HCT116 (cell line): ENCODE data around the gene IZUMO1R. TPM values are rescaled to one million over a fixed set of nuclear protein-coding genes. Genes with fewer than 3 reads are reported as not detected.

ENCODE experiments used
- total RNA-seq: library from RNA; stranded (reverse); gene quantifications from one replicate; pipeline ENCODE4 v1.2.1, GENCODE V29; 2021; ENCODE audit not compliant: unreplicated experiment

The IZUMO1R gene
- total RNA-seq, 1 experiment from 2014 or later, result not detected

Other genes starting within 250 kb of the IZUMO1R start
- 21.9 TPM for gene PANX1, start 175.7 kb upstream of the IZUMO1R start, total RNA-seq
- gene GPR83, start 96.8 kb downstream of the IZUMO1R start, total RNA-seq, result 0.39 TPM
- 20.6 TPM for gene MRE11, start 189.3 kb downstream of the IZUMO1R start, total RNA-seq
- 8.2 TPM for gene ANKRD49, start 189.4 kb downstream of the IZUMO1R start, total RNA-seq
- not detected for gene C11orf97, start 207.9 kb downstream of the IZUMO1R start, total RNA-seq
- gene FUT4, start 239.3 kb downstream of the IZUMO1R start, total RNA-seq, result 5.7 TPM